Chondrocyte (in vitro differentiated cells): Measurements from ENCODE around the gene SYNJ2. TPM values are rescaled to one million over a fixed set of nuclear protein-coding genes. Genes with fewer than 3 reads are reported as not detected.
"Not testable (repeated sequence)": the region's sequence is repeated elsewhere in the genome, so short reads cannot be mapped to it uniquely, and the experiment has no call there.

Source experiments
- DNase-seq: peaks from one replicate; pipeline ENCODE4 v3.0.0; 2021; ENCODE audit warnings: mixed read lengths, low spot score
- H3K27ac Mint-ChIP-seq: one replicate; pipeline ENCODE4 v1.8.0; 2021; ENCODE audit warnings: mild to moderate bottlenecking, moderate library complexity, mixed read lengths; ENCODE audit not compliant: unreplicated experiment
- H3K27me3 Mint-ChIP-seq: 2 replicates; pipeline ENCODE4 v1.8.0; 2021; ENCODE audit warnings: low read depth, mixed read lengths
- H3K36me3 Mint-ChIP-seq: 2 replicates; pipeline ENCODE4 v1.8.0; 2021; ENCODE audit warnings: low read depth, mixed read lengths
- H3K4me1 Mint-ChIP-seq: 2 replicates; pipeline ENCODE4 v1.8.0; 2021; ENCODE audit warnings: low read depth, mild to moderate bottlenecking, mixed read lengths
- H3K4me3 Mint-ChIP-seq: one replicate; pipeline ENCODE4 v1.8.0; 2021; ENCODE audit warnings: mild to moderate bottlenecking, moderate library complexity, mixed read lengths; ENCODE audit not compliant: unreplicated experiment
- H3K9me3 Mint-ChIP-seq: 2 replicates; pipeline ENCODE4 v1.8.0; 2021; ENCODE audit warnings: low read depth, mixed read lengths
- total RNA-seq: library from RNA; stranded (reverse); gene quantifications from 3 replicates; pipeline ENCODE4 v1.2.1, GENCODE V29; 2021
- TF ChIP-seq, protein P1 (sequence below): fragments of 200-600 bp; sonication (generic); IDR thresholded peaks from 2 replicates; pipeline ENCODE4 v1.5.0; 2021; ENCODE audit warnings: antibody characterized with exemption, mild to moderate bottlenecking, moderate library complexity

Gene SYNJ2
- total RNA-seq, 1 donor from 2014 or later, result 53.1 TPM

DNA sequence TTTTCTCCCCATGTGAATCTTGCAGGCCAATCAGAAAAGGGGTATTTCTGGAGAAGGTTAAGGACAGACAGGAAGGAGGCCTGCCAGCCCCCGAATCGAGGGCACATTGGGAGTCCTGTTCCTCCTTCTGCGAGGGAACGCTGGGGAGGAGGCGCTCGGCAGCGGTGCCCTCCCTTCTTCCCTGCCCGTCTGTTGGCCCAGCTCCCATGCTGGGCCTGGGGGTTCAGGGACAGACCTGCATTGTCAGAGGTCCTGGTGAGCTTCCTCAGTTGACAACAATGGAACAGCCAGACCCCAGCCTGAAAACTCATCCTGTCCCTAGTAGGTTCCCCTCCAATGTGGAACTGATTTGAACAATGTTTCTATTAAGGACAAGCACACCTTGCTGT, 15.1 kb upstream of the SYNJ2 start:
- H3K27ac Mint-ChIP-seq, result no peak overlapping the region
- H3K36me3 Mint-ChIP-seq, result peaks cover 1% of the 10 kb centered on the region
- H3K4me1 Mint-ChIP-seq, result peaks cover 34% of the 10 kb centered on the region
- H3K27me3 Mint-ChIP-seq, result peaks cover 4% of the 10 kb centered on the region
- no peak for DNase-seq
- H3K4me3 Mint-ChIP-seq, result no peak overlapping the region
- TF ChIP-seq, protein P1, sequence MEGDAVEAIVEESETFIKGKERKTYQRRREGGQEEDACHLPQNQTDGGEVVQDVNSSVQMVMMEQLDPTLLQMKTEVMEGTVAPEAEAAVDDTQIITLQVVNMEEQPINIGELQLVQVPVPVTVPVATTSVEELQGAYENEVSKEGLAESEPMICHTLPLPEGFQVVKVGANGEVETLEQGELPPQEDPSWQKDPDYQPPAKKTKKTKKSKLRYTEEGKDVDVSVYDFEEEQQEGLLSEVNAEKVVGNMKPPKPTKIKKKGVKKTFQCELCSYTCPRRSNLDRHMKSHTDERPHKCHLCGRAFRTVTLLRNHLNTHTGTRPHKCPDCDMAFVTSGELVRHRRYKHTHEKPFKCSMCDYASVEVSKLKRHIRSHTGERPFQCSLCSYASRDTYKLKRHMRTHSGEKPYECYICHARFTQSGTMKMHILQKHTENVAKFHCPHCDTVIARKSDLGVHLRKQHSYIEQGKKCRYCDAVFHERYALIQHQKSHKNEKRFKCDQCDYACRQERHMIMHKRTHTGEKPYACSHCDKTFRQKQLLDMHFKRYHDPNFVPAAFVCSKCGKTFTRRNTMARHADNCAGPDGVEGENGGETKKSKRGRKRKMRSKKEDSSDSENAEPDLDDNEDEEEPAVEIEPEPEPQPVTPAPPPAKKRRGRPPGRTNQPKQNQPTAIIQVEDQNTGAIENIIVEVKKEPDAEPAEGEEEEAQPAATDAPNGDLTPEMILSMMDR, result no peak
- peaks cover 4% of the 10 kb centered on the region for H3K9me3 Mint-ChIP-seq

DNA sequence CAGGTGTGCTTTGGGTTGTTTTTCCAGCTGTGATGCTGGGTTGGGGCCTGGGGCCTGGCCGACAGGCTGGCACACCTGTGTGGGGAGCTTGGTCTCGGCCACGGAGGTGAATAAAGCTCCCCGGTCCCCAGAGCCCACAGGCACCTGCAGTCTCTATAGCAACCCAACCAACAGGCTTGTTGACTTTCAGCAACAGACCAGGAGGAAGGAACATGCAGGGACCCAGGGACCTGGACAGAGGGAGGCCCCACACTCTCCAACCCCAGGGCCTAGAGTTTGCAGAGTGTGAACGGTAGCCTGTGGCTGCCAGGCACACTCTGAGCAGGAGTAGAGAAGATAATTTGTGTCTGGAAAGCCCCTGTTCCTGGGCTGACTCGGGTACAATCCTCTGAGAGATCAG, 14.6 kb upstream of the SYNJ2 start:
- H3K9me3 Mint-ChIP-seq, result peaks cover 4% of the 10 kb centered on the region
- H3K4me1 Mint-ChIP-seq, result peaks cover 30% of the 10 kb centered on the region
- H3K36me3 Mint-ChIP-seq, result peaks cover 1% of the 10 kb centered on the region
- DNase-seq, result no peak
- H3K4me3 Mint-ChIP-seq, result no peak overlapping the region
- H3K27me3 Mint-ChIP-seq, result peaks cover 4% of the 10 kb centered on the region
- TF ChIP-seq, protein P1, result no peak
- H3K27ac Mint-ChIP-seq, result no peak overlapping the region

DNA sequence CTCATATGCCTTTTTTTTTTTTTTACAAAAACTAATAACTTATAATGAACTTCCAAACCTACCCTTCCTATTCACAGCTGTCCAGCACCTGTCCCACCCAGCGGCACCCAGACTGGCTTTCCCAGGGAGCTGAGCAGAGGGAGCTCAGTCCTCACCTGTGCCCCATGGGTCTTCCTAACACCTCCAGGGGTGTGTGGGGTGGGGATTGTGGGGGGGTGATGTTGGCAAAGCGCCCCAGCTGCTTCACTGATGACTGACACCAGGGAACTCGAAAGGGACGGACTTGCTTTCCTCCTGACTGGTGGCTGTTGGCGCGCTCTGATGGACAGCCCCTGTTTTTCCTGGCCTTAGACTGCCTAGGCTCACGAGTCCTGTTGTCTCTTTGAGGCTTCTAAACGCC, 14.2 kb upstream of the SYNJ2 start:
- TF ChIP-seq, protein P1, result no peak
- H3K27me3 Mint-ChIP-seq, result peaks cover 4% of the 10 kb centered on the region
- peaks cover 4% of the 10 kb centered on the region for H3K9me3 Mint-ChIP-seq
- peaks cover 1% of the 10 kb centered on the region for H3K36me3 Mint-ChIP-seq
- no peak overlapping the region for H3K4me3 Mint-ChIP-seq
- no peak overlapping the region for H3K27ac Mint-ChIP-seq
- peaks cover 26% of the 10 kb centered on the region for H3K4me1 Mint-ChIP-seq
- no peak for DNase-seq

DNA sequence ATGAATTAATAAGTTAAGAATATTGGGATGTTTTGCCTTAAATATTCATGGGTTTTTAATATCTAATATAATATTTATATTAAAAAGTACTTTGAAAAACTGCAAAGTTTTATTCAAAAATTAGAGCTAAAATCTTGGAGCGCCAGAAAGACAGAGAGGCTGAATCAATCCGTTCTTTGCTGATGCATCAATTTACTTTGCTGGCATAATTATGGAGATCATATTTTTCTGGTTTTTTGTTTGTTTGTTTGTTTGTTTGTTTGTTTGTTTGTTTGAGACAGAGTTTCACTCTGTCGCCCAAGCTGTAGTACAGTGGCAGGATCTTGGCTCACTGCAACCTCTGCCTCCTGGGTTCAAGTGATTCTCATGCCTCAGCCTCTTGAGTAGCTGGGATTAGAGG, 9.5 kb upstream of the SYNJ2 start:
- not testable (repeated sequence) for DNase-seq, H3K36me3 Mint-ChIP-seq, H3K27me3 Mint-ChIP-seq, H3K4me3 Mint-ChIP-seq, H3K9me3 Mint-ChIP-seq, H3K27ac Mint-ChIP-seq
- H3K4me1 Mint-ChIP-seq, result peaks cover 15% of the 10 kb centered on the region

DNA sequence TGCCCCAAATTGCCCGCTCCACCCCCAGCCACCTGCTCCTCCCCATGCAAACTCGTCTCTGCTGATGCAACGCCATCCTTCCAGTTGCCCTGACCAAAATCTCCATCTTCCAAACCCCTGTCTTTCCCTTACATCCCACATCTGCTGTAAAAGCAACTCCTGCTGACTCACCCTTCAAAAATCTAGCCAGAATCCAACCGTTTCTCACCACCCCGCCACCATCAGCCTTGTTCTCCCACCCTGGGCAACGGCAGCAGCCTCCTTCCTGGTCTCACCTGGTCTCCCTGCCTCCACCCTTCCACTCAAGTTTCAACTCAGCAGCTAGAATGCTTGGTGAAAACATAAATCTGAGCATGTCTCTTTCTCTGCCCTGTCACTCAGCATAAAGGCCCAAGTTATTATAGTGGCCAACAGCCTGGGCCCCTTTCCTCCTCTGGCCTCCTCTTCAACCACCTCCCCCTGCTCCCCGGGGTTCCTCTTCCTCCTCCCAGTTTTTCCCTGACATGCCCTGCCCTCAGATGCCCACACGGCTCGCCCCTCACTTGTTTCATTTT, 7.2 kb upstream of the SYNJ2 start:
- Mint-ChIP-seq H3K4me3 (no peak overlapping the region), H3K27ac (no peak overlapping the region), H3K4me1 (peaks cover 9% of the 10 kb centered on the region), H3K36me3 (no peaks in the 10 kb centered on the region), H3K9me3 (no peaks in the 10 kb centered on the region), H3K27me3 (peaks cover 4% of the 10 kb centered on the region)
- DNase-seq, result no peak
- TF ChIP-seq, protein P1, result no peak

DNA sequence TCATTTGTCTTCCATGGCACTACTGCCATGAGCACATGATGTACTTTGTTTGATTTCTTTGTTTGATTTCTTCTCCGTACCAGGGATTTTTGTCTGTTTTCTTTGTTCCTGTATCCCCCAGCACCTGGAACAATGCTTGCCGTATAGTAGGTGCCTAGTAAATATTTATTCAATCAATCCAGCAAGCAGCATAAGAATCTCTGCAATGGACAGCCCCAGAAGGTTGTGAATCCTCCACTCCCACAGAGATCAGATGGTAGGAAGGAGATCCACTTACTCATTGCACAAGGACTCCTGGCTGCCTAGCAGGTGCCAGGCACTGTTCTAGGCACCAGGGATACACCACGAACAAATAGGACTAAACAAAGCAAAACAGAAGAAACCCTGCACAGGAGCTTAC, 6.7 kb upstream of the SYNJ2 start:
- no peaks in the 10 kb centered on the region for H3K36me3 Mint-ChIP-seq
- no peaks in the 10 kb centered on the region for H3K9me3 Mint-ChIP-seq
- TF ChIP-seq, protein P1, result no peak
- no peak overlapping the region for H3K27ac Mint-ChIP-seq
- H3K4me1 Mint-ChIP-seq, result peaks cover 9% of the 10 kb centered on the region
- no peak for DNase-seq
- H3K27me3 Mint-ChIP-seq, result peaks cover 4% of the 10 kb centered on the region
- no peak overlapping the region for H3K4me3 Mint-ChIP-seq
